RKO (cell line): ENCODE results near the gene MS4A7.

Source experiments
- DNase-seq: peaks from one replicate; pipeline ENCODE4 v3.0.0-alpha.2; 2016; ENCODE audit warnings: low spot score

MS4A7 gene

DNA sequence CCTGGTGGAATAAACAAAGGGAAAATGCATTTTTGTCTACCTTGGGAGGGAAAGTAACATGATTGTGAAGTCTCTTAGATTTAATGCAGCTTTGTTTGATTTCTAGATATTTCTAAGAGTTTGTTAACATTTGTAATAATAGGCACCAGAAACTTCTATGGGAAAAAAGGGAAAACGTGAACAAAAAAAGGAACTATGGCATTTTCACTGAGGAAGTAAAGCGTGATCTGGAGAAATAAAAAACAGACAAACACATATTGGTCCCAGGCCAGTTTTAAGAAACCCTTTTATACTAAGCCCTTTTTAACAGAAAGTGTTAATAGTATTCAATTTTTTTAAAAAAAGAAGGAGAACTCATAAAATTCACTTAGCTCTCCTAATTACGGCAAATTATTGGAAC is 6.9 kb upstream of the MS4A7 start:
- no peak for DNase-seq

DNA sequence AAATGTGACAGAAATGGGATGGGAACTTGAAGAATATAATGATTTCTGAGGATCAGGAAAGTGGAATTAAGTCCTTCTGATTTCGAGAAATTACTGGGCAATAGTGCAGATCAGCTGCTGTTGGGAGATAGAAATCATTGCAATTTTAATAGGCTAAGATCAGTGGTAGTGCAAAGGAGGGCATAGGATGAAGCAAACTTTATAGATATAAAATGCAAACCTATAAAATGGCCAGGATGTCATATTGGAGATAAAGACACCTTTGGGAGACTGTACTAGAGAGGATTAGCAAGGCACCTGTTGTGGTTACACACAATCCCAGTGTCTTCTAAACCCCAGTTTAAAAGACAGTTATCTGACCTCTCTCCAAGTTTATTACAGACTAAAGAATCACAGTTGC is 6.5 kb upstream of the MS4A7 start:
- DNase-seq = no peak

DNA sequence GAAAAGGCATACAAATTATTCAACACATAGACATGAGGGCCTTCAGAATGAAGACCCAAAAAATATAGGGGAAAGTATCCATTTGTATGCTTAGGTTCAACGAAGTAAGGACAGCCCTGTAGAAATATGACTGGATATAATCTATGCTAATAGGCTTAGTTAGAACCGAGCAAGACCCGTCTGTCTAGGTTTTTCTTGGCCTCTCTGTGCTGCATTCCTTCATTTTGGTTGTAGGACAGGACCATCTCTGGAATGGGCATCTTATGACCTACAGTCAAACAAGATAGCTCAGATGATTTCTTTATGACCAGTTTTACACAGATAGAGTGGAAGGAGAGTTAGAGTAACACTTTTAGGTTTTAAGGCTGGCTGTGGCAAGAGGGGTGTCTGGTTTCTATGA is 5.6 kb upstream of the MS4A7 start:
- DNase-seq = no peak

DNA sequence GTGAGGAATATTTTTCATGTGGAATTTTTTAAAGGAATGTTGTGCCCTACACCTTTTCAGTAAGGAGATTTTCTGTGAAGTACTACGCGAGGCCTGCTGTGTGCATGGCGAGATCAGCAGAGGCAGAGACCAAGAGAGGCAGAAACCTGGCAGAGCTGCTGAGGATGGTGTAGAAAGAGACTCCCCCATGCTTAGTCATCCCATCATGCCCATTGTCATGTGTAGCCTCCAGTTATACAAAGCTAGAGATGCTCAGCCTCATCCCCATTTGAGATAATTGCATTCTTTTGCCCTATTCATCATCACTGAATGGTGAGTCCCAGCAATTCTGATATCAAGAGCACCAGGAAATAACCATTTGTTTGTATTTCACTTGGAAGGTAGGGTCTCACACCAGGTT is 3.0 kb upstream of the MS4A7 start:
- DNase-seq = no peak

DNA sequence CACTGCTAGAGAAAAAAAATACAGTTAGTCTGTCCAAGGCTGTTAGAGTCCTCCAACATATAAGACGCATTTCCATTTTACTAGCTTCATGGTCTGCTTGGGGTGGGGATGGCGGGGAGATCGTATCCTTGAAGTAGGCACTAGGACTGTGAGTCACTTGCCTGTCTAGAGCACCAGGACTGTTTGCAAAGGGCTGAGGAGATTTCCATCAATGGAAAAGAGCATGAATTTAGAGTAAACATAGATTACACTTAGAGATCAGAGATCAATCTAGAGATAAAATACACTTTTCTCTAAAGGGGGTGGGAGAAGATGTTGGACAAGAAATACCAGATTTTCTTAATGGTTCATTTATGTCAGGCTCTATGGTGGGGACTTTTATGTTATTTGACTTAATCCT is 1.7 kb upstream of the MS4A7 start:
- DNase-seq = no peak

DNA sequence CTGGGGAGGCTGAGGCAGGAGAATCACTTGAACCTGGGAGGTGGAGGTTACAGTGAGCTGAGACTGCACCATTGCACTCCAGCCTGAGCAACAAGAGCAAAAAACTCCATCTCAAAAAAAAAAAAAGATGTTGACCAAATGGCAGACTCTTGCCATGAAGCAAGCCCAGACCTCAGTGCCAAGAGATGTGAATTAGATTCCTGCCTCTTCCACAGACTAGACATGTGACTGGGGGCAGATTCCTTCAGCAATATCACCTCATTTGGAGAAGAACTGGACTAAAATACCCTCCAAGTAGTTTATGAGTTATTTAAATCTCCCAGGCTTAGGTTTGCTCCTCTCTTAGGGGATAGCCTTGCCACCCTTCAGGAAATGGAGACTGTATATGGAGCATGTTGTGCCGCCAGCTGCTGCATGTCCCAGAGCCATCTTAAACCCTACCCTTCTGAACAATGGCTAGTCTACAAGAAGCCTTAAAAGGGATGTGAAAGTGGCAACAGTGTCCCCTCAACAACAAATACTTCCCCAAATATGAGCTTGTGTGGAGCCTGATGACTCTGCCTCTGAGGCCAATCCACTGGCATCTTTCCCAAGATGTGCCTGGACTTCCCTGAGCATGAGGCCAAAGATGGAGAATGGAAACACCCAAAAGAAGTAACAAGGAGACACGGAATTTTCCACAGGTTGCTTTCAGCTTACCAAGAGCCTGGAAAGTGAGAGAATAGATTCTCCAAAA is 763 bp upstream of the MS4A7 start:
- no peak for DNase-seq

DNA sequence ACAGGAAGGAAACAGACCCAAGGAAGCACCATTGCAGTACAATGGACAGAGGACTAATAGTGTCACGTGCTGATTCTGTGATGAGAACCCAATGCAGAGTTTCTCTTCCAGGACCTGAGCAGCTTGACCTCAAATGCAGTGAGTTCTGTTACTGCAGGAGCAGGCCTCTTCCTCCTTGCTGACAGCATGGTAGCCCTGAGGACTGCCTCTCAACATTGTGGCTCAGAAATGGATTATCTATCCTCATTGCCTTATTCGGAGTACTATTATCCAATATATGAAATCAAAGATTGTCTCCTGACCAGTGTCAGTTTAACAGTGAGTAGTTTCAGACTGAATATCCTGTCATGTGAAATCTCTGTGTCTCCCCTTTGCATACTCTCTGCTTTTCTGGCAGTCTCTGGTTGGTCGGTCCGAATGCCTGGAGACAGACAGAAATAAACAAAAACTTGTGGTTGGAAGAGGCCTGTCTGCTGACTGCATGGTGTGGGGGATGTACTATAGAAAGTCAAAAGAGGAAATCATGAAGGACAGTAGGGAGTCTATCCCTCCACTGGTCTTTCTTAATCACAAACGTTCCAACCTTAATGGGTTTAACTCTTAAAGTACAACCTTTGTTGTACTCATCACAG is 11.1 kb downstream of the MS4A7 start:
- no peak for DNase-seq

DNA sequence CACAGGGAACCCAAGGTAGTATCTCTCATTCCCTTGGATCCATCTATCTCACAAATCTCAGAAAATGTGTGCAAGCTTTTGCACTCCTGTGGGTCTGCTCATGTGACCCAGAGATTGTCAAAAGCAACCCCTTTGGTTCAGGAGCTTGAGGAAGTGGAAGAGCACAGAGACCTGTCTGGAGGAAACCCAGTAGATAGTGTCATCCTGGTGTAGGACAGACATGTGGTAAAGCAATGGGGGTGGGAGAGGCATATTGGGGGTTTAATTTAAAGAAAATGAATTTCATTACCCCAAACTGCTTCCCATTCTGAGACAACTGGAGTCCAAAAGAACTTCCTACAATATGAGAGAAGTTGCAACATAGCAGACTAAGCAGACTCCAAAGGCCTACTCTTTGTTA is 12.1 kb downstream of the MS4A7 start:
- DNase-seq = no peak

DNA sequence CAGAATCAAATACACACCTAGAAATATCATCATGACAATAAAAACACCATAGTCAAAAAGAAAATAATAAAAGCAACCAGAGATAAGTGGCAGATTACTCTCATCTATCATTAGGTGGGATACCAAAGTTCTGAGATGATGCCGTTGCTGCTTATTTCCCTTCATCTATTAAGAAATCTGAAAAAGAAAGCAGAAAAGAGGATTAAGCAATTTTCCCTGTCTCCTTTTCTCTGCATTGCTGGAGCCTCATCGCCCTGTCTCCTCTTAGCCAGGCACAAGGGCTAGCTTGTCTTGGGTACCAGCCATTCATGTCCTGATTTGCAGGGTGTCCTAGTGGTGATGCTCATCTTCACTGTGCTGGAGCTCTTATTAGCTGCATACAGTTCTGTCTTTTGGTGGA is 14.0 kb downstream of the MS4A7 start:
- no peak for DNase-seq

DNA sequence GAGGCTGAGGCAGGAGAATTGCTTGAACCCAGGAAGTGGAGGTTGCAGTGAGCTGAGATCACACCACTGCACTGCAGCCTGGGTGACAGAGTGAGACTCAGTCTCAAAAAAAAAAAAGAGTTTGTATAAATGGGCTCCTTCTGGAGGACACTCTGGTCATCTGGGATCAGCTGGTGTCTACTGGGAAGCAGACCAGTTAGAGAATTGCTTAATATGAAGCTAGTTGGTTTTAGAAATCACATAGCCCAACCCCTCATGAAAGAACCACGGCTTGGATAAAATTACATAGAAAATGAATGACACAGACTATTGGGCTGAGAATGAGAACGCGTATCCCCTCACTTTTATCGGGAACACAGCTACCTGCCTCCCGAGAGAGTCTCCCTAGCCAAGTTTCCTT is 14.7 kb downstream of the MS4A7 start:
- no peak for DNase-seq

DNA sequence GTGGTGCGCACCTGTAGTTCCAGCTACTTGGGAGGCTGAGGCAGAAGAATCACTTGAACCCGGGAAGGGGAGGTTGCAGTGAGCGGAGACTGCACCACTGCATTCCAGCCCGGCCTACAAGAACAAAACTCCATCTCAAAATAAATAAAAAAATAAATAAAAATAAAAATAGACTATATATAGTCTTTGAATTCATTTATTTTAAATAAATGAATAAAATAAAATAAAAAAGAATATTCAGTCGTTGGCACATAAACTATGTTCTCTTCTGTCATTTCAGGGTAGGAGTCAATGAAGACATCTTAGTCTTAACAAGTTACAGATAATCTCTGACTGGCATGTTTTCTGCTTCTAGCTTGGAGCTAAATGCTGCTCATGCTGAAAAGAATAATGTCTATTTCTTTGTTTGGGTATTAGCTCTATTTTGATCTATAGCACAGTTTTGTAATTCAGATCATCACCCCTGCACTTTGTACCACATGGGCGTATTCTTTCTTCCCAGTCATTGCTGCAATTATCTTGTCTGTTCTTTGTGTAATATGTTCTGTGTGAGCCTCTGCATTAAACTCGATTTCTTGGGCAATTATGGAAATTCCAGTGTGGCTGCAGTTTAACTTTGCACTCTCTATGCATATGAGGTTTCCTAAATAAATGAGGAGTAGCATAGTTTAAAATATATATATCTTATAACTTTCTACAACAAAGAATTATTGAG is 16.5 kb downstream of the MS4A7 start:
- no peak for DNase-seq

DNA sequence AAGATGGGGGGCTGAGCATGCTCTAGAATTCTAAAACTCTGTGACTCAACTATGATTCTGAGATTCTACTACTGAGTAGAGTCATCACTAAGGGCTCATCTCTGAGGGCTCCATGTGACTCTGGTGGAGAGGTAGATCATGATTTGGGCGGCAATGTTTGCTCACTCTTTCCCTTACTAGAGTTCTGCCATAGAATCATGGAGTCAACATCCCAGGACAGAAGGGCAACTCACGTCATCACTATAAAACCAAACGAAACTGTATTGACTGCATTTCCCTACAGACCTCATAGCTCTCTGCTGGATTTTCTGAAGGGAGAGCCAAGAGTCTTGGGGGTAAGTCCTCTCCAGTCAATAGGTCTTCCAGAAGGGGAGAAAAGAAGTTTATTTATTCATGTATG is 18.1 kb downstream of the MS4A7 start, which contains the start of gene MS4A14:
MS4A14 (plus strand) TSS at position 78 of the 400 bp plus-strand sequence; CDS start at position 198, 120 bp downstream.
- no peak for DNase-seq

DNA sequence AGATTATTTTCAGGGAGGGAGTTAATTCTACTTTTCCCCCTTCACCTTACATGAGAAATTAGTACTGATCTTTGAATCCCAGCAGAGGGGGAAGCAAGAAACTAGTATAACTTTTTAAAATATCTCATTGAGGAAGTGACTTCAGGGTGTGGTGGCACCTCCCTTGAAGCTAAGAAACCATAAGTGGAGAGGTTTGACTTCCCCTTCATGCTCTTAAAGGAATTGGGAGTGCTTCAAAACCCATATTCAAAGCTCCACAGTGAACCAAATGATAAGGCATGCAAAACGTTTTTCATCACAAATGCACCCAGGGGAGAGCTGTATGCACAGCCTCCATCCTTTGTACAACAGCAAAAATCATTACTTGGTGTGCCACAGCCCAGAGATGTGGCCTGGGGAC is 18.5 kb downstream of the MS4A7 start:
- no peak for DNase-seq

DNA sequence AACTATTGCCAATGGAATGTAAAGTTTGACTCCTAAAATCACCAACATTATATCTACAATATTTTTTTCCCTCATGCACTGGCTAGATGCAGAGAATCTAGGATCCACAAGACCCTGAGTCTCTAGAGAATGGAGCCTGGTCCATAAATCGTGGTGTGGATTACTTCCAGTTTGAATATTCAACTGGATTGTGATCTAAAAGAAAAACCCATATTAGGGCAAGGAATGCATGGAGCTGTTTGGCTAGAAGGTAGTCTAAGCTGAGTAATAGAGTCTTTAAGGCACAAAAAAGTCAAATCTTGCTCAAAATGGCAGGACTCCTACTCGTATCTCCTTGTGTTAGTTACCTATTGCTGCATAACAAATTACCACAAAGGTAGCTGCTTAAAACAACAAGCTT is 41.7 kb downstream of the MS4A7 start:
- no peak for DNase-seq

DNA sequence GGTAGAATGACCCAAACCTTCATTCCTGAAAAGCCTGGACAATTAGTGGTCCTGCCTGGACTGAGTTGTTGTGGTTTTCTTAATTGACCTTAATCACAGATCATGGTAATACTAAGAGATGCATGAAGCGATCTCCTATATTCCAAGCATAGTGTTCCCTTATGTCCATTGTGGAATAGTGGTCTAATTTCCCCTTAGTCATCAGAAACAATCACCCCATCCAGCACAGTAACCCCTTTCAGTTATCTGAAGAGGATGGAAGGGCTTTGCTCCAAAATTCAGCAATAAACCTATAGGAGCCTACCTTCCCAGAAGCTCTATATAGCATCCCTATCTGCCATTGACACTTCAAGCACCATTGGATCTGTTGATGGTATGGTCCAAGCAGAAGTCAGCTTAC is 44.3 kb downstream of the MS4A7 start:
- DNase-seq = no peak

DNA sequence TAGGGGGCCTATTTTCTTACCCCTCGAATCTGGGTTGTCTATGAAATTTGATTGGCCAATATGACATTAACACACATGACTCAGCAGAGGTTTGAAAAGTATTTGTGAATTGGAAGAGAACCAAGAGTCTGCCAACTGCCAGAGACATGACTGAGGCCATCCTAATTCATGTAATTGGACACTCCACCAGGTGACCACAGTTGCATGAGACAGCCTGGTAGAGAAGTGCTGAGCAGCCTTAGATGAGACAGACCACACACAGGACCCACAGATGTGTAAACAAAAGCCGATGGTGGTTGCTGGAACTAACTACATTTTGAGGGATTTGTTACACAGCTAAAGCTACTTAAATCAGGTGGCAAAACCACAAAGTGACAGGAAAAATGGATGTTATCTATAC is 50.2 kb downstream of the MS4A7 start:
- DNase-seq = no peak

DNA sequence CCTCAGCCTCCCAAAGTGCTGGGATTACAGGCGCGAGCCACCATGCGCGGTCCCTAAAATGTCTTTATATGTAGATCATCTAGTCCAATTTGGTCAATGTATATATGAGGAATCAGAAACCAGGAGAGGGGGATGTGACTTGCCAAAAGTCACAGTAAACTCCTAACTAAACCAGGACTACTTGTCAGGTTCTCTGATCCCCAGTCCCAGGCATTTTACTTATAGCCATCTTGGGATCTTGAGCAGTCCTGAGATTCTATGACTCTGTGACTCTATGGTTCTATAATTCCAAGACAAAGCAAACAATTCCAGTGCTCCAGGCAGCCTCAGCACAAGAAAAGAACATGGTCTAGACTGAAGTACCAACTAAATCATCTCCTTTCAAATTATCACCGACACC is 50.9 kb downstream of the MS4A7 start, which contains the start of gene MS4A5:
MS4A5 (plus strand) TSS at position 301 of the 400 bp plus-strand sequence. CDS start 103 bp downstream, outside the sequence.
- no peak for DNase-seq

DNA sequence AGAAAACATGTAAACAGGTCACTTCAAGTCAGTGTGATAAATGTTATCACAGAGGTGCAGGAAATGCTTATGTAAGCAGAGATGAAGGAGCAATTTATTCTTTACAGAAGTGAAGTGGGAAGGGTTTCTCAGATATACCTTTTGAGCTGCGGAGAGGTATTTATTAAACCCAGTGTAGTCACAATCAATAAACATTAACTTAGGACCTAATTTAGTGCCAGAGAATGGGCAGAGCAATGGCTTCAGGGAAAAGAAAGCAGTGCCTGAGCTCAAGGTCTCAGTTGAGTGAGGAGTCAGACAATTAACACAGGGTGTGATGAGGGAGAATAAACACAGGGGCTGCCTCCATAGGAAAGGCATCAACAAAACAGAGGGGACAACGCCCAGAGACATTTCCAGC is 52.9 kb downstream of the MS4A7 start:
- DNase-seq = no peak

DNA sequence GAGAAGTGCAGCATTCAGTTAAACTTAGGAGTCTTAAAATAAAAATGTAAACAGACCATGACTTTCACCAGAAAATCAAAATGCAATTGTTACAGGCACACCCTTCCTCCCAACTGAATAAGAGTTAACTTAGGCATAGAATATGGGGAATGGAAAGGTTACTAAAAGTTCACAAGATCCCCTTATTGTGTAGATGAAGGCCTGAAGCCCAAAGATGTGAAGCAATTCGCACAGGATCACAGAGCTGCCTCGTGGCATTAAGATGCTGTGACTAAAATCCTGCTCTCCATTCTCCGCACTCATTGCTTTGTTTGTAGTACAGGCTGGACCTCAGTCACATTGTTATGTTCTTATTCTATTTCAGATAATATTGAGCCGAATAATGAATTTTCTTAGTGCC is 55.1 kb downstream of the MS4A7 start:
- no peak for DNase-seq
